HG03439 (cell line): ENCODE measurements around the gene ZNF775.

ENCODE experiments used
- ATAC-seq: cut with Tn5 transposase; IDR thresholded peaks from one replicate; pipeline ENCODE4 v1.9.1; 2021; ENCODE audit warnings: mild to moderate bottlenecking, moderate library complexity; ENCODE audit not compliant: unreplicated experiment

The ZNF775 gene

GRCh38 chr7:150345012-150345411 lies 34.1 kb upstream of the ZNF775 start:
- ATAC-seq, result no peak

DNA sequence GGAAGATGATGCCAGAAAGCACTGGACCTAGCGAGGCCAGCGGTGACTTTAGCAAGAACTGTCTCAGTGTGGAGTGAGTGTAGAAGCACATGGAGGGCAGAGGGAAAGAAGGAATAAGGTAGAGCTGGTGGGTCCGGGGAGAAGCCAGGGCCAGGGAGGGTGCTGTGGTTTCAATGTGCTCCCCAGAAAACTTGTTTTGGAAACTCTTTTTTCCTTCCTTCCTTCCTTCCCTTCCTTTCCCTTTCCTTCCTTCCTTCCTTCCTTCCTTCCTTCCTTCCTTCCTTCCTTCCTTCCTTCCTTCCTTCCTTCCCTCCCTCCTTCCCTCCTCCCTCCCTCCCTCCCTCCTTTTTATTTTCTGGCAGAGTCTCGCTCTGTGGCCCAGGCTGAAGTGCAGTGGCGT lies 32.2 kb upstream of the ZNF775 start:
- no peak for ATAC-seq

GRCh38 chr7:150351587-150352194 lies 27.4 kb upstream of the ZNF775 start:
- ATAC-seq, result no peak

- no peak for ATAC-seq
These were observed 23.5 kb upstream of the ZNF775 start for GRCh38 chr7:150355666-150356059.

- no peak for ATAC-seq
These were observed 22.7 kb upstream of the ZNF775 start for GRCh38 chr7:150356265-150356897.

DNA sequence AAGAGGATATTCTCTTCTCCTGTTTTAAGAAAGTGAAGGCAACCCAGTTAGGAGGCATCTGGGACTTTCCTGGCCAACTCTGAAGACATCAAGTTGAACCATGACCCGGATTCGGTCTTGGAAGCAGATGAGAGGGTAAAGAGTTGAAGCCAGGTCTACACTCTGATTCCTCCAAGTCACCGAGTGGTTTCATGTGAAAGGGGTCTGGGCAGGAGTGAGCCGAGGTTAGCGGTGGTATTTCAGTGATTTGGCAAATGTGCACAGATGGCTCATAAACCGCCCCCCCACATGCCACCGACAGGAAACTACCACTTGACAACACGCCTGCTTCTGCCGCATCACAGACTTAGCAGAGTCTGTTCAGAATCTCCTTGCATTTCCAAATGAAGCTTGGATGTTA lies 21.9 kb upstream of the ZNF775 start:
- no peak for ATAC-seq

GRCh38 chr7:150357771-150358427 lies 21.2 kb upstream of the ZNF775 start:
- no peak for ATAC-seq

DNA sequence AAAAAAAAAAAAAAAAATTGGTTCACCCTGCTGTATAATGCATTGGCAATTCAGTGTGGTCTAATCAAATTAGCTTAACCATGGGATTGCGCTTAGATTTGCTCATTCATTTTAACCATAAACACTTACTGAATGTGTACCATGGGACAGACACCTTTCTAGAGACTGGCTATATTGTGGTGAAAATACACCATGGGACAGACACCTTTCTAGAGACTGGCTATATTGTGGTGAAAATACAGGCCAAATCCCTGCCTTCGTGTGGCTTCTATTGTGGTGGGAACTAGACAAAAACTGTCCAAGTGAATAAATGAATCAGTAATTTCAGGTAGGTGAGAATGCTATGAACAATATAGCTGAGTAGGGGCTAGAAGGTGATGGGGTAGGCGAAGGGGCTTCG lies 20.7 kb upstream of the ZNF775 start:
- ATAC-seq, result no peak

GRCh38 chr7:150358988-150359621 lies 20.0 kb upstream of the ZNF775 start:
- ATAC-seq, result no peak

GRCh38 chr7:150359622-150360362 lies 19.3 kb upstream of the ZNF775 start:
- no peak for ATAC-seq

DNA sequence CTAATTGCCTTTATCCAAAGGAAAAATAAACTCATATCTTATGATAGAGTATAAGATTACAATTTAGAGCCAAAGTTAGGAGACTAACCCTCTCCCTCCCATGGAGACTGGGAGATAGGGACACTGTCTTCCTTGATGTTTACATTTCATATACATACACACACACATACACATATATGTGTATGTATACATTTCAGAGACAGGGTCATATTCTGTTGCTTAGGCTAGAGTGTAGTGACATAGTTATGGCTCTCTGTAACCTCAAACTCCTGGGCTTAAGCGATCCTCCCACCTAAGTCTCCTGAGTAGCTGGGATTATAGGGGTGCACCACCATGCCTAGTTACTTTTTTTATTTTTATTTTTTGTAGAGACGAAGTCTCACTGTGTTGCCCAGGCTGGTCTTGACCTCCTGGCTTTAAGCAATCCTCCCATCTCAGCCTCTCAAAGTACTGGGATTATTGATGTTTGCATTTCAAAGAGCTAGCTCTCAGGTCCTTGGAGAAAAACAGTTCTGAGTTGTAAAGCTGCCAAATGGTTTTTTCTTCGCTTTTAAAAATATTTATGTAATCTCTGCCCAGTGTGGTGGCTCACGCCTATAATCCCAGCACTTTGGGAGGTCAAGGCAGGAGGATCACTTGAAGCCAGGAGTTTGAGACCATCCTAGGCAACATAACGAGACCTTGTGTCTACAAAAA lies 18.6 kb upstream of the ZNF775 start:
- ATAC-seq, result no peak

DNA sequence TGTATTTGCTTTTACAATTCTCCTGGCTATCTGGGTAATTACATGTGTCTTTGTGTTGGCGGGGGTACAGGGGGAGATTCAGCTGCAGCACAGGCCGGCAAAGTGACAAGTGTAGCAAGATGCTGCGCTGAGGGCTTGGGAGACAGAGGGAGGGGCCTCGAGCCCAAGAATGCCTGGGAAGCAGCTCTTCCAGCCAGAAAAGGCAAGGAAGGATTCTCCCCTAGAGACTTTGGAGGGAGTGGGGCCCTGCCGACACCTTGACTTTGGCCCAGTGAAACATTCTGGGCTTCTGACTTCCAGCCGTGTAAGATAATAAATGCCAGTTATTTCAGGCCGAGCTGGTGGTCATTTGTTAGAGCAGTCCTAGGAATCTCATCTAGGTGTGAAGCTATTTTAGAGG lies 17.7 kb upstream of the ZNF775 start:
- no peak for ATAC-seq

DNA sequence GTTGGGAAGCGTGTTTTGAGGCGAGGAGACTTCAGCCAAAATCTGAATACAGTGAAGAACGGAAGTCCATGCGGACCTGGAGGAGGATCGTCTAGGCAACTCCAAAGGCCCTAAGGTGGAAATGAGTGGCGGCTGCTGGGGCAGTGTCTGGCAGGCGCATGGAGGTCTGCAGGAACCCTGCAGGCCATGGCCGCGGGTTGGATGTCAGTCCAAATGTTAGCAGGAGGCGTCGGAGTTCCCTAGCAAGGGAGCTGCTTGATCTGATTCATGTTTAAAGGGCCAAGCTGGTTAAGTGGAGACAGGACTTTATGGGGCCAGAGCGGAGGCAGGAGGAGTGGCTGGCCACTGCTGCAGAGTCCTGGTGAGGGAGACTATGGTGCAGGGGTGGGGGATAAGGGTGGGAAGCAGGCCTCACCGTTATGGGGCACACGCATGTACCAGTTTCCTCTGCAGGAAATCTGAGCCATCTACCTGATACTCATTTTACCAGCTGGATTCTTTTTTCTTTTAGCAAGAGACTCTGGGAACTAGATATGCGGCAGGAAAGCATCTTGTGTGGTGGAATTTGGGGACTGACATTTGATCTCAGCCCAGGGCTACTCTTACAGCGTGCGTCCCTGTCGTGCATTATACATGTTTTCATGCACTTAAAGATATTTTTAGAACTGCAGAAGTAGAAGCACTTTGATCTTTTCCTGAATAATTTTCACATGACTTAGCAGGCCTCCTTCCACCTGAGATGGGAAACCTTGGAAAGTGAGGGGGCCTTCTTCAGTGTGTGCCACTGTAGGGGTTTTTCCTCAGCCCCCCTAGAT lies 17.1 kb upstream of the ZNF775 start:
- ATAC-seq, result no peak

- ATAC-seq, result no peak
These were observed 15.8 kb upstream of the ZNF775 start for GRCh38 chr7:150363370-150363769.

DNA sequence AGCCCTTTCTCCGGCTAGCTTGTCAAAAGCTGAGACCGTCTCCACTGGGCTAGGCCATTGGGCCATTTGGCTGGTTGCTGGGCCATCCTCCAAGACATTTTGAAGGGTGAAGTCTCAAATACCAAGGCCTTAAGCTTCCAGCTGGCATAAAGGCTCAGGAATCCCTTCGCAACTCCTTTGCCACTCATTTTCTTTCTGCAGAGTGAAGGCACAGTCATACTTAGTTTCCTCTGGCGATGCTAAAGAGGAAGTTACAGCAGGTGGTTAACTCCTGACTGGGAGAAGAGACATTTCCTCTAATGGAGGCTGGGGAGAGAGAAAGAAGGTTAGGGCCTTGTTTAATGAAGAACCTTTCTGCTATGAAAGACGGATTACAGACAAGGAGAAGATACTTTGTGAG lies 15.3 kb upstream of the ZNF775 start:
- ATAC-seq, result no peak

DNA sequence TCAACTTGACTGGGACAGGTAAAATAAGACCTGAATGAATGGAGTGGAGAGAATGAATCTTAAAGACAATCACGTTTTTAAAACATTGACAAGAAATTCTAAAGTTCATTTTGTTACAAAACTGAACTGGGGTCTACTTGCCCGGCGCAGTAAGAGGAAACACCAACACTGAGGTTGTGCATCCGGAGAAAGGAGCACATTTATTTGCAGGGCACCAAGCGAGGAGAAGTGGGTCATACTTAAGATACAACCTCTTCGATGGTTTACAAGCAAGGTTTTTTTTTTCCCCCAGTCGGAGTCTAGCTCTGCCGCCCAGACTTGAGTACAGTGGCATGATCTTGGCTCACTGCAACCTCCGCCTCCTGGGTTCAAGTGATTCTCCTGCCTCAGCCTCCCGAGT lies 13.9 kb upstream of the ZNF775 start:
- ATAC-seq, result no peak

DNA sequence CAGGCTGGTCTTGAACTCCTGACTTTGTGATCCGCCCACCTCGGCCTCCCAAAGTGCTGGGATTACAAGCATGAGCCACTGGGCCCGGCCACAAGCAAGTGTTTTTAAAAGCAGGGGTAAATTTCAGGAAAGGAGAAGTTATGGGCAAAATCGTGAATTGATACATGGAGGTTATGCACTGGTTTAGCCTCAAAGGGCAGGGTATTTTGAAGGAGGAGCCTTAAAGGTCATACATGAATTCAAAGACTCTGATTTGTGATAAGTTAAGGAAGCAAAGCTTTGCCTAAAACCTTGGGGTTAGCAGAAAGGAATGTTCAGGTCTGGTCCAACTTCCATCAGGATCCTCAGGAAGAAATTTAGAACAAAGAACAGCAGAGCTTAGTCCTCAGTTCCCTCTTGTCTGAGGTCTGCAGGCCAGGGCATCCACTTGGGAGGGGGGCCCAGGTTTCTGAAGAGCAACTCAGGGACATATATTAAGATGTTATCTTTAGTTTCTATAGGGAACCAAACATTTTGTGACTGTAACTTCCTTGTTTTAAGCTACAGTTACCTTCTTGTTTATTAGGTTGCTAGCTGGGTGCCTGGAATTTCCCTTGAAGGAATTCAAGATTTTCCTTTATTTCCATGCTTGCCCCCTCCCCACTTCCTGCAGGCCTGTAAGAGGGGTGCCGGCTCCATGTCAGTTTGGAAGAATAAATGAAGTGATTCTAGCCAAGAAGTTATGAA lies 13.3 kb upstream of the ZNF775 start:
- ATAC-seq, result no peak

GRCh38 chr7:150367677-150368095 lies 11.4 kb upstream of the ZNF775 start:
- no peak for ATAC-seq
